GM12878 (cell line): Measurements from ENCODE around the gene DHDH. TPM values are rescaled to one million over a fixed set of nuclear protein-coding genes. Genes with fewer than 3 reads are reported as not detected.

Source experiments
- ATAC-seq: fragments of 200-7000 bp; cut with Tn5 transposase; 3 replicates; pipeline ENCODE4 v1.9.1; 2020; ENCODE audit warnings: mild to moderate bottlenecking, moderate library complexity
- BruUV-seq: library from RNA; stranded (reverse); fragments of 400-500 nt; replicated peaks from 2 replicates; lab custom pipeline; 2021; lab: Mats Ljungman, UMichigan
- CTCF ChIA-PET: fragments of 300-600 bp; sonication (Branson Sonifier 250); formaldehyde crosslinking; extraction: SDS; loops from one replicate; lab custom pipeline; 2021; ENCODE audit warnings: inconsistent platforms; lab: Yijun Ruan, JAX
- POLR2A ChIA-PET: fragments of 350-600 bp; formaldehyde crosslinking; extraction: SDS; loops from one replicate; lab custom pipeline; 2021; ENCODE audit warnings: inconsistent platforms; lab: Charles Lee
- RAD21 ChIA-PET: fragments of 300-600 bp; sonication (Branson Sonifier 250); formaldehyde crosslinking; loops from one replicate; lab custom pipeline; 2023; ENCODE audit warnings: antibody characterized with exemption; ENCODE audit not compliant: unreplicated experiment; lab: Charles Lee
- SMC1A ChIA-PET: fragments of 300-600 bp; sonication (Branson Sonifier 250); formaldehyde crosslinking; loops from one replicate; lab custom pipeline; 2023; ENCODE audit not compliant: unreplicated experiment, uncharacterized antibody; lab: Charles Lee
- DNase-seq: peaks from one replicate; pipeline ENCODE4 v3.0.0-alpha.2; 2011; ENCODE audit warnings: low read depth, low spot score
- FAIRE-seq: peaks from 3 replicates; lab custom pipeline; 2011; peaks lifted over from hg19 to GRCh38; lab: Jason Lieb, UNC
- H2AFZ ChIP-seq: 2 replicates; pipeline ENCODE4 v1.6.0; 2011; ENCODE audit warnings: low read depth, low read length, control low read depth; ENCODE audit not compliant: control insufficient read depth
- H3K27ac ChIP-seq: 2 replicates; pipeline ENCODE4 v1.5.1; 2011; ENCODE audit warnings: control low read depth; ENCODE audit not compliant: control insufficient read depth, insufficient read depth
- H3K27me3 ChIP-seq, 2 experiments: replicated peaks in 1 of 2; 2 replicates each; pipeline versions ENCODE4 v1.6.0 to v1.6.1; 2011; ENCODE audit warnings: low read length in 1 of 2; ENCODE audit not compliant: control insufficient read depth in 2 of 2, insufficient read depth in 2 of 2
- H3K36me3 ChIP-seq, 2 experiments: 2 replicates each; pipeline ENCODE4 v1.5.1; 2011; ENCODE audit warnings: low read length in 1 of 2; ENCODE audit not compliant: control insufficient read depth in 2 of 2, insufficient read depth in 2 of 2
- H3K4me1 ChIP-seq: 2 replicates; pipeline ENCODE4 v1.6.1; 2011; ENCODE audit warnings: mild to moderate bottlenecking, low read length, moderate library complexity, mixed read lengths; ENCODE audit not compliant: control insufficient read depth, insufficient read depth
- H3K4me2 ChIP-seq: 2 replicates; pipeline ENCODE4 v1.6.0; 2011; ENCODE audit warnings: control low read depth; ENCODE audit not compliant: control insufficient read depth, insufficient read depth
- H3K4me3 ChIP-seq: fragments of 200-600 bp; sonication (generic); 2 replicates; pipeline ENCODE4 v1.5.1; 2016
- H3K79me2 ChIP-seq: 2 replicates; pipeline ENCODE4 v1.6.0; 2011; ENCODE audit warnings: low read length; ENCODE audit not compliant: control insufficient read depth, insufficient read depth
- H3K9ac ChIP-seq: 2 replicates; pipeline ENCODE4 v1.8.0; 2011; ENCODE audit warnings: low read length, control low read depth, mixed read lengths; ENCODE audit not compliant: control insufficient read depth, insufficient read depth
- H3K9me3 ChIP-seq: replicated peaks from 3 replicates; pipeline ENCODE4 v1.5.1; 2011; ENCODE audit warnings: mild to moderate bottlenecking, low read length; ENCODE audit not compliant: control insufficient read depth, insufficient read depth
- H4K20me1 ChIP-seq: 2 replicates; pipeline ENCODE4 v1.6.0; 2011; ENCODE audit not compliant: control insufficient read depth, insufficient read depth
- BACH1 ChIP-seq: fragments of 450-650 bp; IDR thresholded peaks from 2 replicates; pipeline ENCODE4 v1.6.1; 2017; ENCODE audit warnings: mild to moderate bottlenecking, borderline replicate concordance
- CREM ChIP-seq: IDR thresholded peaks from 2 replicates; pipeline ENCODE4 v1.6.1; 2014; ENCODE audit warnings: antibody characterized with exemption, low read depth
- HDAC6 ChIP-seq: fragments of 200-600 bp; sonication (generic); IDR thresholded peaks from one replicate; pipeline ENCODE4 v1.8.0; 2017; ENCODE audit warnings: antibody characterized with exemption; ENCODE audit not compliant: unreplicated experiment
- IKZF1 ChIP-seq: fragments of 450-650 bp; conservative IDR thresholded peaks from 2 replicates; pipeline ENCODE4 v1.6.1; 2017; ENCODE audit warnings: antibody characterized with exemption, mild to moderate bottlenecking
- KDM1A ChIP-seq: fragments of 200-600 bp; sonication (generic); IDR thresholded peaks from 2 replicates; pipeline ENCODE4 v1.6.1; 2016; ENCODE audit warnings: borderline replicate concordance
- LARP7 ChIP-seq: fragments of 450-650 bp; IDR thresholded peaks from 2 replicates; pipeline ENCODE4 v1.6.1; 2017; ENCODE audit warnings: mild to moderate bottlenecking
- MYB ChIP-seq: fragments of 150-350 bp; IDR thresholded peaks from 2 replicates; pipeline ENCODE4 v1.6.1; 2014; ENCODE audit warnings: mild to moderate bottlenecking, low read depth, low read length, borderline replicate concordance
- NR2C1 ChIP-seq: fragments of 450-650 bp; IDR thresholded peaks from 2 replicates; pipeline ENCODE4 v1.6.1; 2017; ENCODE audit warnings: antibody characterized with exemption, mild to moderate bottlenecking, moderate library complexity
- POLR2A ChIP-seq: IDR thresholded peaks from 2 replicates; pipeline ENCODE4 v1.6.1; 2011; ENCODE audit warnings: low read depth, mild to moderate bottlenecking, low read length
- POLR2AphosphoS2 ChIP-seq: IDR thresholded peaks from 2 replicates; pipeline ENCODE4 v1.6.1; 2011; ENCODE audit warnings: low read depth, mild to moderate bottlenecking, low read length, improper control_type of control experiment, moderate library complexity
- RUNX3 ChIP-seq: IDR thresholded peaks from 2 replicates; pipeline ENCODE4 v1.6.1; 2012; ENCODE audit warnings: low read length, inconsistent platforms
- SIX5 ChIP-seq: IDR thresholded peaks from 2 replicates; pipeline ENCODE4 v1.6.1; 2011; ENCODE audit warnings: mild to moderate bottlenecking, low read depth, low read length, moderate library complexity; ENCODE audit not compliant: severe bottlenecking
- SMC3 ChIP-seq: IDR thresholded peaks from 2 replicates; pipeline ENCODE4 v1.6.1; 2011; ENCODE audit warnings: low read length, improper control_type of control experiment, borderline replicate concordance
- WGBS: methylation state at CpG from one replicate; pipeline ENCODE4 v1.1.6; 2016; ENCODE audit warnings: low lambda C conversion rate; ENCODE audit not compliant: insufficient replicate concordance, insufficient coverage; ENCODE audit errors: missing lambda C conversion rate; 5-methylcytosine and 5-hydroxymethylcytosine counted together
- in situ Hi-C: fragments of 300-500 bp; cut with MboI; formaldehyde crosslinking; loops from 9 replicates; pipeline ENCODE4 v1.14.3; 2018; ENCODE audit warnings: mixed read lengths
- intact Hi-C: fragments of 100-400 bp; cut with micrococcal nuclease; formaldehyde crosslinking; loops from one replicate; pipeline ENCODE4 v1.14.2; 2022; ENCODE audit not compliant: unreplicated experiment
- polyA plus RNA-seq, 11 experiments: library from polyadenylated mRNA; depleted of rRNA in 4 of 11; unstranded in 6 of 11; stranded (reverse) in 5 of 11; fragments of >200 nt; fragmentation: Nextera tagmentation in 4 of 11; fragmentation: Illumina TruSeq in 1 of 11; extraction: Ambion mirVana in 4 of 11; extraction: Trizol in 1 of 11; gene quantifications; 1 replicate in 1 of 11; 2 replicates in 10 of 11; pipeline versions ENCODE4 v1.2.1 to v1.2.3, GENCODE V29; 2011 to 2016; ENCODE audit warnings: inconsistent platforms in 2 of 11, missing spikeins in 2 of 11, low read depth in 1 of 11
- total RNA-seq, 4 experiments: library from RNA; depleted of rRNA in 3 of 4; stranded (reverse); fragments of >200 nt in 3 of 4; fragmentation: Illumina TruSeq in 1 of 4; extraction: Trizol in 1 of 4; gene quantifications; 2 replicates each; pipeline versions ENCODE4 v1.2.1 to v1.2.3, GENCODE V29; 2013 to 2021
- TF ChIP-seq, protein P1 (sequence below): IDR thresholded peaks from 2 replicates; pipeline ENCODE4 v1.6.1; 2011; ENCODE audit warnings: borderline replicate concordance, low read depth, mild to moderate bottlenecking, moderate library complexity, mixed read lengths, low read length; ENCODE audit not compliant: insufficient read depth; ENCODE audit errors: extremely low read length
- TF ChIP-seq, protein P2 (sequence below): fragments of 450-650 bp; IDR thresholded peaks from 2 replicates; pipeline ENCODE4 v1.6.1; 2017; ENCODE audit warnings: mild to moderate bottlenecking, moderate library complexity

The DHDH gene
- total and polyA plus RNA-seq, 10 of the 15 experiments (the other 5 are each of a cell fraction or from before 2014, with no cell fraction given) = 0.13 to 0.21 (median 0.15) TPM; not detected in 7

- peak overlapping the region; percentile 93 for H3K4me3 ChIP-seq
- WGBS = 1% methylated on average over 36 of the region's 36 CpGs
- ATAC-seq (peak; percentile 60), FAIRE-seq (peak; percentile 89), DNase-seq (peak; percentile 72)
- intact Hi-C loops = loop anchor here (1.0 to 10.0 kb wide), 2 partner anchors 91 to 331 kb away; partner anchors contain the start of gene DBP
- no peaks in the 10 kb centered on the region for H3K9me3 ChIP-seq
- H3K27ac ChIP-seq = peak overlapping the region; percentile 74
- H3K79me2 ChIP-seq = peaks cover 33% of the 10 kb centered on the region
- peaks cover 5 to 31% of the 10 kb centered on the region in 2 experiments for H3K36me3 ChIP-seq
- H3K4me1 ChIP-seq = peaks cover 41% of the 10 kb centered on the region
- BruUV-seq = no TSS peak
- POLR2A ChIA-PET = interaction anchor here (0.6 to 4.2 kb wide), 15 partner anchors 11 to 329 kb away, joined by 3 to 53 read pairs (median 4); partner anchors contain the start of genes BAX, BCAT2, DBP and GYS1
- CTCF ChIA-PET = interaction anchor here (0.6 to 3.1 kb wide), 12 partner anchors 11 to 268 kb away, joined by 3 to 31 read pairs (median 4); partner anchors contain the start of genes BAX, GYS1, HSD17B14 and NUCB1
- RAD21 ChIA-PET = interaction anchor here (0.5 to 1.7 kb wide), 8 partner anchors 10 to 170 kb away, joined by 3 to 8 read pairs (median 4); partner anchors contain the start of genes GYS1 and RUVBL2
- no peaks in the 10 kb centered on the region for H4K20me1 ChIP-seq
- peak overlapping the region; percentile 99 for H3K4me2 ChIP-seq
- peak overlapping the region; percentile 79 for H3K9ac ChIP-seq
- SMC1A ChIA-PET = interaction anchor here (0.8 to 3.2 kb wide), 13 partner anchors 12 to 170 kb away, joined by 3 to 28 read pairs (median 4); partner anchors contain the start of genes DHDH, GYS1, HSD17B14 and RUVBL2
- no peaks in the 10 kb centered on the region for H3K27me3 ChIP-seq
- H2AFZ ChIP-seq = no peak overlapping the region
- in situ Hi-C loops = no loop called here
- TF ChIP-seq SMC3 (no peak), RUNX3 (0 out of 2 replicates have a peak, but pooled peaks have one; percentile 26), POLR2AphosphoS2 (peak; percentile 48; the same call in 1 of the 2 replicates), IKZF1 (peak; percentile 85), KDM1A (no peak), HDAC6 (no peak), NR2C1 (peak; percentile 74), MYB (0 out of 2 replicates have a peak, but pooled peaks have one; percentile 13), BACH1 (peak; percentile 45; the same call in 1 of the 2 replicates), POLR2A (peak; percentile 79), LARP7 (peak; percentile 19; the same call in 1 of the 2 replicates), CREM (peak; percentile 80), SIX5 (peak; percentile 90)
- TF ChIP-seq, protein P1, sequence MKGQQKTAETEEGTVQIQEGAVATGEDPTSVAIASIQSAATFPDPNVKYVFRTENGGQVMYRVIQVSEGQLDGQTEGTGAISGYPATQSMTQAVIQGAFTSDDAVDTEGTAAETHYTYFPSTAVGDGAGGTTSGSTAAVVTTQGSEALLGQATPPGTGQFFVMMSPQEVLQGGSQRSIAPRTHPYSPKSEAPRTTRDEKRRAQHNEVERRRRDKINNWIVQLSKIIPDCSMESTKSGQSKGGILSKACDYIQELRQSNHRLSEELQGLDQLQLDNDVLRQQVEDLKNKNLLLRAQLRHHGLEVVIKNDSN = peak; percentile 26
- TF ChIP-seq, protein P2, sequence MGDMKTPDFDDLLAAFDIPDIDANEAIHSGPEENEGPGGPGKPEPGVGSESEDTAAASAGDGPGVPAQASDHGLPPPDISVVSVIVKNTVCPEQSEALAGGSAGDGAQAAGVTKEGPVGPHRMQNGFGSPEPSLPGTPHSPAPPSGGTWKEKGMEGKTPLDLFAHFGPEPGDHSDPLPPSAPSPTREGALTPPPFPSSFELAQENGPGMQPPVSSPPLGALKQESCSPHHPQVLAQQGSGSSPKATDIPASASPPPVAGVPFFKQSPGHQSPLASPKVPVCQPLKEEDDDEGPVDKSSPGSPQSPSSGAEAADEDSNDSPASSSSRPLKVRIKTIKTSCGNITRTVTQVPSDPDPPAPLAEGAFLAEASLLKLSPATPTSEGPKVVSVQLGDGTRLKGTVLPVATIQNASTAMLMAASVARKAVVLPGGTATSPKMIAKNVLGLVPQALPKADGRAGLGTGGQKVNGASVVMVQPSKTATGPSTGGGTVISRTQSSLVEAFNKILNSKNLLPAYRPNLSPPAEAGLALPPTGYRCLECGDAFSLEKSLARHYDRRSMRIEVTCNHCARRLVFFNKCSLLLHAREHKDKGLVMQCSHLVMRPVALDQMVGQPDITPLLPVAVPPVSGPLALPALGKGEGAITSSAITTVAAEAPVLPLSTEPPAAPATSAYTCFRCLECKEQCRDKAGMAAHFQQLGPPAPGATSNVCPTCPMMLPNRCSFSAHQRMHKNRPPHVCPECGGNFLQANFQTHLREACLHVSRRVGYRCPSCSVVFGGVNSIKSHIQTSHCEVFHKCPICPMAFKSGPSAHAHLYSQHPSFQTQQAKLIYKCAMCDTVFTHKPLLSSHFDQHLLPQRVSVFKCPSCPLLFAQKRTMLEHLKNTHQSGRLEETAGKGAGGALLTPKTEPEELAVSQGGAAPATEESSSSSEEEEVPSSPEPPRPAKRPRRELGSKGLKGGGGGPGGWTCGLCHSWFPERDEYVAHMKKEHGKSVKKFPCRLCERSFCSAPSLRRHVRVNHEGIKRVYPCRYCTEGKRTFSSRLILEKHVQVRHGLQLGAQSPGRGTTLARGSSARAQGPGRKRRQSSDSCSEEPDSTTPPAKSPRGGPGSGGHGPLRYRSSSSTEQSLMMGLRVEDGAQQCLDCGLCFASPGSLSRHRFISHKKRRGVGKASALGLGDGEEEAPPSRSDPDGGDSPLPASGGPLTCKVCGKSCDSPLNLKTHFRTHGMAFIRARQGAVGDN = peak; percentile 7
These were observed 32.5 kb downstream of the DHDH start for GRCh38 chr19:48965806-48966540.
